Measurements from ENCODE around the gene FURIN.
A peak's percentile ranks its signal among the peaks of the same experiment; 100 is the strongest.
"Not testable (repeated sequence)": the region's sequence is repeated elsewhere in the genome, so short reads cannot be mapped to it uniquely, and the experiment has no call there.

The FURIN gene

GRCh38 chr15:90918034-90918788 is 49.8 kb downstream of the FURIN start:
- no peak for DNase-seq

GRCh38 chr15:90918835-90919234 is 50.4 kb downstream of the FURIN start:
- DNase-seq: no peak

- no peak for DNase-seq
These were observed 53.5 kb downstream of the FURIN start for GRCh38 chr15:90921887-90922286.

- not testable (repeated sequence) for DNase-seq
These were observed 54.4 kb downstream of the FURIN start for GRCh38 chr15:90922712-90923322.

- DNase-seq: no peak
These were observed 56.0 kb downstream of the FURIN start for GRCh38 chr15:90924375-90924774.

- DNase-seq: not testable (repeated sequence)
These were observed 58.4 kb downstream of the FURIN start for GRCh38 chr15:90926766-90927165.

GRCh38 chr15:90928106-90928505 is 59.7 kb downstream of the FURIN start:
- DNase-seq: not testable (repeated sequence)

- no peak for DNase-seq
These were observed 61.0 kb downstream of the FURIN start for GRCh38 chr15:90929246-90930019.

GRCh38 chr15:90930861-90931574 is 62.6 kb downstream of the FURIN start:
- DNase-seq: no peak

- no peak for DNase-seq
These were observed 63.1 kb downstream of the FURIN start for GRCh38 chr15:90931575-90931827.

- DNase-seq: peak; percentile 85 to 92
These were observed 63.7 kb downstream of the FURIN start, which contains the start of gene HDDC3 for GRCh38 chr15:90931828-90932659. Gene HDDC3 (minus strand): TSS chr15:90932549. CDS start chr15:90932540, 9 bp downstream.

- DNase-seq: no peak
These were observed 64.2 kb downstream of the FURIN start for GRCh38 chr15:90932660-90932991.

Measured in SW 1271 (cell line).